ENCODE results near the gene GOLGA3. TPM values are rescaled to one million over a fixed set of nuclear protein-coding genes. Genes with fewer than 3 reads are reported as not detected.
A peak's percentile ranks its signal among the peaks of the same experiment; 100 is the strongest.

Gene GOLGA3
- total and polyA plus RNA-seq, 9 of the 15 experiments (the other 6 are each of a cell fraction or from before 2014, with no cell fraction given) = 1.9 to 48.1 (median 18.4) TPM

GRCh38 chr12:132761921-132762583 lies 66.6 kb downstream of the GOLGA3 start (continued):
- TF ChIP-seq ZNF511 (CRISPR knock-in tag; IDR thresholded peaks at IDR 0.05) = peak; percentile 73; the same call in 1 of the 2 replicates
- TF ChIP-seq KLF1 (tag; IDR thresholded peaks at IDR 0.05) = no peak
- TF ChIP-seq CTCF (IDR thresholded peaks at IDR 0.05 in 2 of 3, conservative IDR thresholded peaks at IDR 0.05 in 1 of 3; ENCODE audit: insufficient read depth in 2 of 3, low read depth in 1 of 3, low read length in 3 of 3) = peak in 2 of 3 experiments; percentile 32 to 36; a peak in 3 of 6 replicates
- TF ChIP-seq ELF1 (tag; IDR thresholded peaks at IDR 0.05) = peak; percentile 55; the same call in 1 of the 2 replicates
- peak; percentile 89 for TF ChIP-seq POLR2H (tag; IDR thresholded peaks at IDR 0.05; ENCODE audit: low read depth)
- peak; percentile 75; the same call in 1 of the 2 replicates for TF ChIP-seq KAT7 (CRISPR knock-in tag; IDR thresholded peaks at IDR 0.05; ENCODE audit: borderline replicate concordance)
- no peak for TF ChIP-seq ID3 (CRISPR knock-in tag; IDR thresholded peaks at IDR 0.05)
- peak; percentile 29; the same call in 1 of the 2 replicates for TF ChIP-seq ID3 (tag; IDR thresholded peaks at IDR 0.05)
- no peak for TF ChIP-seq ILK (tag; IDR thresholded peaks at IDR 0.05; ENCODE audit: borderline replicate concordance, low read depth)
- TF ChIP-seq ZBTB33 (CRISPR knock-in tag; IDR thresholded peaks at IDR 0.05) = peak; percentile 74
- TF ChIP-seq TAF1 (IDR thresholded peaks at IDR 0.05; ENCODE audit: control insufficient read depth, extremely low read depth, insufficient read depth, low read length, severe bottlenecking) = peak; percentile 63
- peak; percentile 70 for TF ChIP-seq DEAF1 (CRISPR knock-in tag; IDR thresholded peaks at IDR 0.05)
- 0 out of 2 replicates have a peak, but pooled peaks have one; percentile 65 for TF ChIP-seq RBM14 (IDR thresholded peaks at IDR 0.05; ENCODE audit: borderline replicate concordance, insufficient read depth, low read depth, low read length)
- no peak for TF ChIP-seq ZBTB12 (CRISPR knock-in tag; IDR thresholded peaks at IDR 0.05)
- peak; percentile 56; the same call in 1 of the 2 replicates for TF ChIP-seq PML (IDR thresholded peaks at IDR 0.05; ENCODE audit: low read length)
- TF ChIP-seq GMEB1 (CRISPR knock-in tag; IDR thresholded peaks at IDR 0.05) = peak; percentile 47; the same call in 1 of the 2 replicates
